GM18502 (cell line): ENCODE results near the gene RASSF8.

ENCODE experiments used
- ATAC-seq: cut with Tn5 transposase; IDR thresholded peaks from one replicate; pipeline ENCODE4 v1.9.1; 2021; ENCODE audit warnings: mild to moderate bottlenecking; ENCODE audit not compliant: unreplicated experiment, poor library complexity

RASSF8 gene

DNA sequence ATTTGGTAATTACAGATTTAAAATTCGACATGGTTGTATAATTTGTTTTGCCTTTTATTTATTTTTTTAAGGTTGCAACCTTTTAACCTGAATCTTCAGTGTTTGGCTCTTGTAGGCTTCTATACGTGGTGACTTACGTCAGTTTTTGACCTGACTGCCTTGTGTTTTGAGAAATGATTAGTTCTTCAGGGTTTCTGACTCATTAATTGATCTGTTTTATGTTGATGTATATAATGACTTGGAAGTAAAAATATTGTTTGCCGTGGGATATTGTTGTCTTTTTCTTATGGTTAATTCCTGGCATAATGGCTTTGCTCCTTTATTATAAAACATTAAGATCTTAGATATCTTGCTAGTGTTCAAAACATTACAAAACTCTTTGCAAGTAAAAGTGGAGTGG lies 2.5 kb downstream of the RASSF8 start:
- no peak for ATAC-seq

DNA sequence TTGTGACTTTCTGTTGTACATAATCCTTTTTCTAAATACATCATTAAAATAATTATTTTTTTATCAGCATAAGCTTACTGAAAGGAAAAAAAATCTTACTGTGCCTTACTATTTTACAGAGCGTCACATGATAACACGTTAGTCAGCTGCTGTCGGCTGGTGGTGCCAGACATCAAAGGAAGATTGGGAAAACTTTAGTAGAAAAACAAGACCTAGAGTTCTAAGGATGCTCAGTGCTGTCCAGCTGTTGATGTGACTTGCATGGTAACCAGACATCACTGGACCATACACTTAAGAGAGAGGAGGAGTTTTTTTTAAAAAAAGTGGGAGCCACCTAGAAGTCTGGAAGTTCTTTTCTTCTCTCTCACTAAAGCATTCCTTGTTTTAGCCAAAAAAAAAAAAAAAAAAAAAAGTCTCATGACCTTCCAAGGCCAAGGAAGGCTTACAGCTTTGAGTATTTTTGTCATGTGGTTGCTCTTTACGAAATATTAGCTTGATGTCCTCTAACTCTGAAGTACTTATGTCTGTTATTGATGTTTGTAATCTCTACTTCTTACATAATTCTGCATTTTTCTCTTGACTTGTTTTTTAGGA lies 4.5 kb downstream of the RASSF8 start:
- no peak for ATAC-seq

GRCh38 chr12:25965682-25966081 lies 7.2 kb downstream of the RASSF8 start:
- ATAC-seq: no peak

DNA sequence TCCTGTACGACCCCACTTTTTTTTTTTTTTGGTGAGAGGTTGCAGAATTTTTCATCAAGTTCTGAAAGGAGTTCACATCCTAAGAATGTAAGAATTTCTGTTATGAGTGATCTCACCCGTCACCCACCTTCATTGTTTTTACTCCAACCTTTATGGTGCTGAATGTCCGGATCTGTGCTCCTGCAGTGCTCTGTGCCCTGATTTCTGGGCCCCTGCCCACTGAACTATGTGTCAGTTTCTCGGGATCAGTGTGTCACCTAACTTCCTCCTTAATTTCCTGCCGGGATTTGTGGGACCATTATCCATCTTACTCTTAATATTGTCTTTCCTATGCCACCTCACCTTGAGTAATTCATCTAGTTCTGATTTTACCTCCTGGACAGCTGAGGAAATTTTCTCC lies 11.6 kb downstream of the RASSF8 start:
- ATAC-seq: no peak

DNA sequence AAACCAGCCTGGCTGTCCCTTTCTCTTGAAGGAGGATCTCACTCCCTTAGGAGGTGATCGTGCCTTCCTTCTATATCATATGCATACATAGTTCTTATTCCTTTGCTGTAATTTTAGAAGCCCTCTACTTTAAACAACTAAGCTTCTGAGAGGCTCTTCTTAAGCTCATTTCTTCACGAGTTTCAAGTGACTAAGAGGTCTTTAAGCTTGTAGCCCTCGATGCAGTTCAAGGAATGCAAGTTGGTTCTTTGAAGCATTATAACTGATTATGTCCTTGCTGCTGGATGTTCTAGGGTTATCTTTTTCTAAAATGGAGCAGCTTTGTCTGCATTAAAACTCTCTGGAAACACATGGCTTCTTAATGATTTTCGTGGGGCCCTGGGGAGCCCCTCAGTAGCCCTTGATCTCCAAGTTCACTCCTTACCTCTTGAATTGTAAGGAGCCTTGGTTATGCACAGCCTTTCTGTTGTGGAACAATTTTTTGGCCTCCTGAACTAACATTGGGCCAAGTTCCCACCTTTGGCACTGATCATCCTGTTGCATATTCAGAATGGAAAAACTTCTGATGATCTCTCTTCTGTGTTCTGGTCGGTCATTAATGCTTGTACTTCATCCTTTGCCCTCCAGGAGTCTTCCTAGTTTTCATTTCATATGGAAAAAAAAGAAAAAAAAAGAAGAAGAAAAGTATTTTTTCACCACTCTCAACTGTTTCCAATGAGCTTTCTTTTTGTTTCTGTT lies 12.6 kb downstream of the RASSF8 start:
- no peak for ATAC-seq

- no peak for ATAC-seq
Observed at GRCh38 chr12:25971654-25972041, 13.2 kb downstream of the RASSF8 start.

DNA sequence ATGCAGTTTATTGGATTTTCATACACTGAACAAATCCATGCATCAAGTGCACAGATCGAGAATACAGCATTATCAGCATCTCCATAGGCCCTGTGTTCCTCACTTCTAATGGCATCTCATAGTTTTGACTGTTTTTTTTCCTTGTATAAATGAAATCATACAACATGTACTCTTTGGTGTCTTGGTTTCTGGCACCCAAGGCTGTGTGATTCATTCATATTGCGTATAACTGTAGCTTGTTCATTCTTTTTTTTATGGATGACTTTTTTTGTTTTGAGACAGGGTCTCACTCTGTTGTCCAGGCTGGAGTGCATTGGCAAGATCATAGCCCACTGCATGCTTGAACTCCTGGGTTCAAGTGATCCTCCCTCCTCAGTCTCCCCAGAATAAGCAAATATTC lies 14.3 kb downstream of the RASSF8 start:
- ATAC-seq: no peak

- ATAC-seq: no peak
Observed at GRCh38 chr12:25975179-25975578, 16.7 kb downstream of the RASSF8 start.

DNA sequence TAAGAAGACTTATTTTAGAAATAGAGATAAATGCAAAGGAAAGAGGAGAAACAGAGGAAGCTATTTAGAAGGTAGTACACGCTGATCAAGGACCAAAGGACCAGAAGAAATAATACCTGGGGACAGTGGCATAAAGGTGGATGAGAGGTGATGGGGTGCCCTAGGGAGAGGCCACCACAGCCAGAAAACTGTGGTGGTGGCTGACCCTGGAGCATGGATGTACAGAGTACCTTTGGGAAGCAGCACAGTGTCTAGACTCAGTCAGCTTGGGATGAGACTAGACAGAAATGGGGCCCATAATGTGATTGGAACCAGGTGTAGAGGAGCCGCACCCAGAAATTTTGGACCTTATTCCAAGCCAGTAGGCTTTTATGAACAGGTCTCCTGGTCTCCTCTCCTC lies 17.2 kb downstream of the RASSF8 start:
- ATAC-seq: no peak

- ATAC-seq: no peak
Observed at GRCh38 chr12:25976289-25976688, 17.8 kb downstream of the RASSF8 start.

DNA sequence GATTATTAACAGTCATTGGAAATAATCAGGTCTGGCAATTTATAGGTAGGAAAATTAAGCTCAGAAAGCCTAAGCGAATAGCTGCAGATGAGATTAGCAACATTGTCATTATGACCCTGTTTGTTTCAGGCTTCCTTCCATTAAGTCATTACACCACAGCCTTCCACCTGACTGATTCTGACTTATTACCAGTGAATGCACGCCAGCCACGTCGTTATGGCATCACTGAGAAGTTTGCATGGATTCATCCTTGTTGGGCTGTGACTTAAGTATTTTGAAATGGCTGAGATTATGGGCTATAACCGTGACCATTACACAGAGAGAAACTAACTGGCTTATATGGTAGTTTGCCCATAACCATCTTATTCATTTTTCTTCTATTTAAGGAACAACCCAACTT lies 18.6 kb downstream of the RASSF8 start:
- ATAC-seq: no peak

DNA sequence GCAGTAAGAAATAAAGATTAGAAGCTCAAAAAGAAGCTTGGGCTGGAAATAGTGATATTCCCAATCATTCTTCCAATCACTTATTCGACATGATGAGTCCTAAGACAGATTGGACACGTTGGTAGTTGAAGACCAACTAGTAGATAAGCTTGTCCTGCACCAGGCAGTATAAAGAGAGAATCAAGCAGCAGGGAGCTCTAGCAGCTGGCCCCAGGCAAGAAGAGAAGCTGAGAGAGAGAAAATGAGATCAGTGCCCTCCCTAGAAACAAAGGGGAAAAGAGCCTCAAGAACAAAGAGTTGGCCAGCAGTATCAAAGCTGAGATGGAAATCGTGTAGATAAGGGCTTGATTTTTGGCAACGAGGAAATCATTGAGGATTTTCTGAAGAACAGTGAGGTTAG lies 20.6 kb downstream of the RASSF8 start:
- no peak for ATAC-seq

- ATAC-seq: no peak
Observed at GRCh38 chr12:25979563-25979962, 21.1 kb downstream of the RASSF8 start.

GRCh38 chr12:25980035-25980434 lies 21.6 kb downstream of the RASSF8 start:
- no peak for ATAC-seq

DNA sequence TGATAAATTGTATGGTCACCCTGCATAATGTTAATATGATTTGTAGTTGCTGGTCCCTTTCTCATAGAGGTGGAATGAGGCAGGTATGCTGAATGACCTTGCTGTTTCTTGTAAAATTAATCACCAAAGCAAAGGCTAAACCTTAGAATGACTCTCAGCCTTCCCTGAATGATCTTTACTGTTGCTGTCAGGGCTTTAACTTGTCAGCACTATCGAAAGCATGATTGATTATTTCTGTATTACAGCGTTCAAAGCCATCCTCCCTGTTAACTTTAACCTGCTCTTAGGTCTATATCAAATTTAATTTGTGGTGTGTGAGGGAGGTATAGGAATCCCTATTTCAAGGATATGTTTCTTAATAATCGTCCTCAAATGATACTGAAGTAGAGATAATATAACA lies 23.1 kb downstream of the RASSF8 start:
- no peak for ATAC-seq

DNA sequence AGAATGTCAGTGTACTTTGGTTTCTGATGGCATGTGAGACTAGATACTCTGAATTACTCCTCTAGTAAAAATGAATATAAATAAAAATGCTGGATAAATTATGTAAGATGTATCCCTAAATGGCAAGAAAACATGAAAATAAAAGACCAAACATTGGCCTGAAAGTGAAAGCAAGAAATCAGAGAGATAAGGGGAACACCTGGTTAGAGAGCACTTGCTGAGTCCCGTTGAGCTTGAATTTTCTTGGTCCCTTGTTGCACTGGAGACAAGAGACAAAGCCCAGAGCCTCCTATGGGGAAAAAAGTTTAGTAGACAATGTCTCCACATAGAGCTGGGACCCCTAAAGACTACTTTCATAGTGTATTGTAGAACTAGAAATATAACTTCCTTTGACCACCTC lies 23.9 kb downstream of the RASSF8 start:
- no peak for ATAC-seq

DNA sequence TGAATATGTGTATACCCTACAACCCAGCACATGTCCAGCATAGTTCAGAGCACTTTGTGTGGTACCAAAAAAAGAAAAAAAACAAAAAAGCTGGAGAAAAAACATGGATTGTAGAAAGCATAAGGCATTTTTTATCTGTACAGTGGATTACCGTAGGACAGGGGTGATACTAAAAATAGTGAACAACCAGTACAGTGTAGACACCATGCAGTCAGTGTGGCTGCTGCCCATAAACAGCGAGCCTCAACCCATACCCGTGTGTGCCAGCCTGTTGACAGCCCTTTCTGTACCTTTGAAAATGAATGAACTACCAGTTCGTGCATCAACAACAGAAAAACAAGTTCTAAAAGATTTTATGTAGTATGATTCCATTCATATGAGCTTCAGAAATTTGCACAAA lies 25.1 kb downstream of the RASSF8 start:
- no peak for ATAC-seq

GRCh38 chr12:25984759-25985158 lies 26.3 kb downstream of the RASSF8 start:
- no peak for ATAC-seq

GRCh38 chr12:25985316-25986175 lies 27.1 kb downstream of the RASSF8 start:
- ATAC-seq: no peak

GRCh38 chr12:25986180-25986579 lies 27.7 kb downstream of the RASSF8 start:
- no peak for ATAC-seq

DNA sequence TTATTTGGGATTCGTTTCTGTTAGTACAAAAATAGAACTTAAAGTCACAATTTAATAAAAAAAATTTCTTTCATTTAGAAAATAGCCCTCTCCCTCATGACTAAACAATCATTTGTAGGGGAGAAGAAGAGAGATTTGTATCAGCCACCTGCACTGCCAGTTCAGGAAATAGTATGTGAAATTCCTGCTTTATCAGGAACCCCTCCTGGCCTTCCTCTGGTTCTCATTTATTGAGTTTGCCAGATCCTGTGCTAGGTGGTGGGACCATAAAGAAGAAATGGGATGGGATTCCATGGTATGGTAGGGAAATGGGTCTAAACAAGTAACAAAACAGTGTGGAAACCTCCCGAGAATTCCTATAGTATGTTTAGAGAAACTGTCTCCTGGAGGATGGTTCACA lies 30.0 kb downstream of the RASSF8 start:
- no peak for ATAC-seq
